ENCODE data around the gene ADGRL1. TPM values are rescaled to one million over a fixed set of nuclear protein-coding genes. Genes with fewer than 3 reads are reported as not detected.
"Not testable (repeated sequence)": the region's sequence is repeated elsewhere in the genome, so short reads cannot be mapped to it uniquely, and the experiment has no call there.

The ADGRL1 gene
- total and polyA plus RNA-seq, 10 of the 15 experiments (the other 5 are each of a cell fraction or from before 2014, with no cell fraction given), result 0.05 to 4.8 (median 0.71) TPM

DNA sequence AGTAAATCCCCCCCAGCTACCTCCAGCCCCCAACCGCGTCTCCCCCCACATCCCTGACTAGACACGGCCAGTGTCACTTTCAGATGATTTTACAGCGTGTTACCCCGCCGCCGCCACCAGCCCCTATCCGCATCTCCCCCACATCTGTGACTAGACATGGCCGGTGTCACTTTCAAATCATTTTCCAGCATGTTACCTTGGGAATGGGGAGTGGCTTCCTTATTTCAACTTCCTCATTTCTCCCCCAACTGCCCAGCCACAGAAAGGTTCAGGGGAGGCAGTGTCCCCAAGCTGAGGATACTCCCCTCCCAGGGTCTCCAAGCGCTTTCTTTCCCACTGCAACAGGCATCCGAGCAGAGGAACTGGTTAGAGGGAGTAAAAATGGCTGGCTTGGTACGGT, 18.4 kb downstream of the ADGRL1 start:
- ATAC-seq (no peak), DNase-seq (ENCODE audit: low read depth, low spot score) (no peak), FAIRE-seq (no peak)
- no TSS peak for BruUV-seq (replicated peaks)
- Histone ChIP-seq H4K20me1 (ENCODE audit: control insufficient read depth, insufficient read depth) (no peaks in the 10 kb centered on the region), H3K4me2 (ENCODE audit: control insufficient read depth, insufficient read depth) (no peak overlapping the region), H3K27me3 (replicated peaks in 1 of 2; ENCODE audit: control insufficient read depth in 2 of 2, insufficient read depth in 2 of 2, low read length in 1 of 2) (no peaks in the 10 kb centered on the region), H2AFZ (ENCODE audit: control insufficient read depth, low read depth, low read length) (no peak overlapping the region), H3K36me3 (ENCODE audit: control insufficient read depth in 2 of 2, insufficient read depth in 2 of 2, low read length in 1 of 2) (no peaks in the 10 kb centered on the region), H3K79me2 (ENCODE audit: control insufficient read depth, insufficient read depth, low read length) (no peaks in the 10 kb centered on the region), H3K9ac (ENCODE audit: control insufficient read depth, insufficient read depth, low read length) (no peak overlapping the region), H3K9me3 (replicated peaks; ENCODE audit: control insufficient read depth, insufficient read depth, low read length) (no peaks in the 10 kb centered on the region), H3K27ac (ENCODE audit: control insufficient read depth, insufficient read depth) (no peak overlapping the region), H3K4me3 (no peak overlapping the region), H3K4me1 (ENCODE audit: control insufficient read depth, insufficient read depth, low read length) (no peaks in the 10 kb centered on the region)
- ChIA-PET SMC1A (ENCODE audit: uncharacterized antibody, unreplicated experiment) (no interaction called here), POLR2A (interaction anchor here (0.6 kb wide), 1 partner anchor 242 kb away, joined by 4 read pairs; no protein-coding TSS in a partner anchor), CTCF (interaction anchor here (0.8 kb wide), 1 partner anchor 11 kb away, joined by 3 read pairs; no protein-coding TSS in a partner anchor), RAD21 (ENCODE audit: unreplicated experiment) (no interaction called here)
- TF ChIP-seq HDAC6 (IDR thresholded peaks at IDR 0.05; ENCODE audit: unreplicated experiment), result no peak
- no peak for TF ChIP-seq ZNF217 (IDR thresholded peaks at IDR 0.05)
- no peak for TF ChIP-seq ZNF622 (IDR thresholded peaks at IDR 0.05)
- TF ChIP-seq, protein P1, sequence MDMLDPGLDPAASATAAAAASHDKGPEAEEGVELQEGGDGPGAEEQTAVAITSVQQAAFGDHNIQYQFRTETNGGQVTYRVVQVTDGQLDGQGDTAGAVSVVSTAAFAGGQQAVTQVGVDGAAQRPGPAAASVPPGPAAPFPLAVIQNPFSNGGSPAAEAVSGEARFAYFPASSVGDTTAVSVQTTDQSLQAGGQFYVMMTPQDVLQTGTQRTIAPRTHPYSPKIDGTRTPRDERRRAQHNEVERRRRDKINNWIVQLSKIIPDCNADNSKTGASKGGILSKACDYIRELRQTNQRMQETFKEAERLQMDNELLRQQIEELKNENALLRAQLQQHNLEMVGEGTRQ (IDR thresholded peaks at IDR 0.05; ENCODE audit: borderline replicate concordance, low read depth, low read length), result no peak
- TF ChIP-seq IKZF2 (IDR thresholded peaks at IDR 0.05), result no peak
- TF ChIP-seq, protein P2, sequence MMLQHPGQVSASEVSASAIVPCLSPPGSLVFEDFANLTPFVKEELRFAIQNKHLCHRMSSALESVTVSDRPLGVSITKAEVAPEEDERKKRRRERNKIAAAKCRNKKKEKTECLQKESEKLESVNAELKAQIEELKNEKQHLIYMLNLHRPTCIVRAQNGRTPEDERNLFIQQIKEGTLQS (IDR thresholded peaks at IDR 0.05; ENCODE audit: borderline replicate concordance, extremely low read depth, low read depth, low read length), result no peak
- no peak for TF ChIP-seq GABPA (IDR thresholded peaks at IDR 0.05; ENCODE audit: low read depth)
- no peak for TF ChIP-seq TCF7 (IDR thresholded peaks at IDR 0.05; ENCODE audit: borderline replicate concordance)
- TF ChIP-seq TAF1 (IDR thresholded peaks at IDR 0.05; ENCODE audit: borderline replicate concordance, low read depth, low read length), result no peak
- TF ChIP-seq PML (IDR thresholded peaks at IDR 0.05; ENCODE audit: low read length), result no peak
- no peak for TF ChIP-seq CBFB (IDR thresholded peaks at IDR 0.05; ENCODE audit: low read depth)
- TF ChIP-seq, protein P3, sequence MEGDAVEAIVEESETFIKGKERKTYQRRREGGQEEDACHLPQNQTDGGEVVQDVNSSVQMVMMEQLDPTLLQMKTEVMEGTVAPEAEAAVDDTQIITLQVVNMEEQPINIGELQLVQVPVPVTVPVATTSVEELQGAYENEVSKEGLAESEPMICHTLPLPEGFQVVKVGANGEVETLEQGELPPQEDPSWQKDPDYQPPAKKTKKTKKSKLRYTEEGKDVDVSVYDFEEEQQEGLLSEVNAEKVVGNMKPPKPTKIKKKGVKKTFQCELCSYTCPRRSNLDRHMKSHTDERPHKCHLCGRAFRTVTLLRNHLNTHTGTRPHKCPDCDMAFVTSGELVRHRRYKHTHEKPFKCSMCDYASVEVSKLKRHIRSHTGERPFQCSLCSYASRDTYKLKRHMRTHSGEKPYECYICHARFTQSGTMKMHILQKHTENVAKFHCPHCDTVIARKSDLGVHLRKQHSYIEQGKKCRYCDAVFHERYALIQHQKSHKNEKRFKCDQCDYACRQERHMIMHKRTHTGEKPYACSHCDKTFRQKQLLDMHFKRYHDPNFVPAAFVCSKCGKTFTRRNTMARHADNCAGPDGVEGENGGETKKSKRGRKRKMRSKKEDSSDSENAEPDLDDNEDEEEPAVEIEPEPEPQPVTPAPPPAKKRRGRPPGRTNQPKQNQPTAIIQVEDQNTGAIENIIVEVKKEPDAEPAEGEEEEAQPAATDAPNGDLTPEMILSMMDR (IDR thresholded peaks at IDR 0.05 in 2 of 3, conservative IDR thresholded peaks at IDR 0.05 in 1 of 3; ENCODE audit: control insufficient read depth in 2 of 3, extremely low read depth in 1 of 3, insufficient read depth in 1 of 3, low read depth in 3 of 3, low read length in 3 of 3), result no peak
- no peak for TF ChIP-seq TCF3 (IDR thresholded peaks at IDR 0.05; ENCODE audit: borderline replicate concordance, insufficient read depth, low read depth, low read length)
- no peak for TF ChIP-seq KLF5 (IDR thresholded peaks at IDR 0.05; ENCODE audit: partially characterized antibody)
- intact Hi-C loops (cut with micrococcal nuclease; ENCODE audit: unreplicated experiment) (no loop called here), in situ Hi-C loops (cut with MboI) (no loop called here)
- WGBS (ENCODE audit: insufficient coverage, insufficient replicate concordance, low lambda C conversion rate, missing lambda C conversion rate), result 49% methylated on average over 10 of the region's 12 CpGs

DNA sequence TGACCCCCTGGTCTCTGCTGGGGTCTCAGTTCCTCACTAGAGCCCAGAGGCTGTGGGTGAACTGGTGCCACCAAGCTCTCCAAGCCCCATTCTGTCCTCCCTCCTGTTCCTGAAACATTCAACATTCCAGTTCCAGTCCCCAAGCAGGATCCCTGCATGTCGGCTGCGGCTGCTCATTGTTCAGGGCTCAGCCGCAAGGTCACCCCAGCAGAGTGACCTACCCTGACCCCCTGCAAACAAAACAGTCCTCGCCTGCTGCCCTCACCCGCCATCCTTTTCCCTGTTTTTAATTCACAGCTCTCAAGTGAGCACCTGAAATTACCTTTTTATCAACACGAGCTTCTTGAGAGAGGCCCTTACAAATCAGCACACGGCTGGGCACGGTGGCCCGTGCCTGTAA, 19.3 kb downstream of the ADGRL1 start:
- intact Hi-C loops (cut with micrococcal nuclease; ENCODE audit: unreplicated experiment); DNase-seq (ENCODE audit: low read depth, low spot score); H3K9ac ChIP-seq (ENCODE audit: control insufficient read depth, insufficient read depth, low read length); H3K79me2 ChIP-seq (ENCODE audit: control insufficient read depth, insufficient read depth, low read length); H3K9me3 ChIP-seq (replicated peaks; ENCODE audit: control insufficient read depth, insufficient read depth, low read length); in situ Hi-C loops (cut with MboI); H2AFZ ChIP-seq (ENCODE audit: control insufficient read depth, low read depth, low read length); H3K4me3 ChIP-seq; BruUV-seq (replicated peaks); H3K27me3 ChIP-seq (replicated peaks in 1 of 2; ENCODE audit: control insufficient read depth in 2 of 2, insufficient read depth in 2 of 2, low read length in 1 of 2); H3K4me2 ChIP-seq (ENCODE audit: control insufficient read depth, insufficient read depth); FAIRE-seq; H3K4me1 ChIP-seq (ENCODE audit: control insufficient read depth, insufficient read depth, low read length); H3K36me3 ChIP-seq (ENCODE audit: control insufficient read depth in 2 of 2, insufficient read depth in 2 of 2, low read length in 1 of 2); H3K27ac ChIP-seq (ENCODE audit: control insufficient read depth, insufficient read depth); POLR2A ChIA-PET; H4K20me1 ChIP-seq (ENCODE audit: control insufficient read depth, insufficient read depth); ATAC-seq; RAD21 ChIA-PET (ENCODE audit: unreplicated experiment): not testable (repeated sequence)
- SMC1A ChIA-PET (ENCODE audit: uncharacterized antibody, unreplicated experiment), result interaction anchor here (0.8 kb wide), 1 partner anchor 163 kb away, joined by 3 read pairs; no protein-coding TSS in a partner anchor
- CTCF ChIA-PET, result interaction anchor here (0.8 kb wide), 1 partner anchor 12 kb away, joined by 3 read pairs; no protein-coding TSS in a partner anchor
- 66% methylated on average over 9 of the region's 9 CpGs for WGBS (ENCODE audit: insufficient coverage, insufficient replicate concordance, low lambda C conversion rate, missing lambda C conversion rate)

Measured in GM12878 (cell line).